ENCODE measurements around the gene DCBLD1. TPM values are rescaled to one million over a fixed set of nuclear protein-coding genes. Genes with fewer than 3 reads are reported as not detected.

DCBLD1 gene
- total and polyA plus RNA-seq, 2 of the 4 experiments (the other 2 are of a cell fraction): 21.1 to 27.8 TPM

DNA sequence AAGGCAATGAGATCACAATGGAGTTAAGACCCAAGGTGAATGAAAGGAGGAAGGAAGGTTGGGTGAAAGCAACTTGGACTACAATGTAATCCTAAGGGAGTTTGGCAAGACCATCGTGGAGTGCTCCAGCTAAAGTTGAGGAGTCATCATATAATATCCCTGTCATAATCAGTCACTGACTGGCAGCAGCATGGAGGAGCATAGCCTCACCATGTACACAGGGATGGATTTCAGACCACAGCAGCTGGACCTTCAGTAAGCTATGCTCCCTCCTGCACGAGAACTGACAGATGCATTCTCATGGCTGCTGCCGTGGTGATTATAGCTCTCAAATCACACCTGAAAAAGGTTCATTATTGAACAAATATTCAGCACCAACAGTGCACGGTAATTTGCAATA lies 76.8 kb downstream of the DCBLD1 start:
- BruUV-seq (replicated peaks): no TSS peak
- Histone ChIP-seq H3K18ac (ENCODE audit: low read depth, low read length) (no peak overlapping the region), H3K27ac (ENCODE audit: insufficient read depth, low read length) (no peak overlapping the region), H3K27me3 (ENCODE audit: control insufficient read depth, insufficient read depth, low read length) (no peaks in the 10 kb centered on the region), H3K36me3 (ENCODE audit: control insufficient read depth, insufficient read depth, low read length) (peaks cover 11% of the 10 kb centered on the region), H2AK9ac (replicated peaks; ENCODE audit: low read depth, low read length, poor library complexity) (no peak overlapping the region), H3K9me3 (ENCODE audit: control insufficient read depth, insufficient read depth, low read length) (no peaks in the 10 kb centered on the region), H3K9me1 (ENCODE audit: insufficient read depth, low read length) (peaks cover 3% of the 10 kb centered on the region; the same call in 1 of the 2 replicates), H4K5ac (ENCODE audit: low read depth, low read length) (no peak overlapping the region), H2AFZ (replicated peaks; ENCODE audit: low read length, poor library complexity) (no peak overlapping the region), H4K91ac (ENCODE audit: insufficient read depth, low read depth, low read length) (no peak overlapping the region), H3K4me3 (ENCODE audit: insufficient read depth, low read depth, low read length) (no peak overlapping the region), H2BK5ac (ENCODE audit: low read depth, low read length, poor library complexity, severe bottlenecking) (no peak overlapping the region), H3K4me2 (ENCODE audit: low read depth, low read length) (no peak overlapping the region), H4K8ac (ENCODE audit: low read depth in 2 of 2, low read length in 2 of 2) (peak overlapping the region in 1 of 2 experiments; percentile 40; a peak in 1 of 4 replicates), H3K79me1 (ENCODE audit: low read depth in 1 of 2, low read length in 2 of 2) (peaks cover 0 to 3% of the 10 kb centered on the region in 2 experiments; a peak in 1 of 4 replicates), H2BK120ac (ENCODE audit: low read depth, low read length) (no peak overlapping the region), H3K23ac (ENCODE audit: low read depth, low read length) (no peak overlapping the region), H4K20me1 (ENCODE audit: insufficient read depth, low read length) (no peaks in the 10 kb centered on the region), H3K4ac (ENCODE audit: low read depth, low read length) (no peak overlapping the region), H2BK20ac (ENCODE audit: low read depth, low read length) (no peak overlapping the region), H3K4me1 (ENCODE audit: control insufficient read depth, insufficient read depth, low read length) (peaks cover 2% of the 10 kb centered on the region; the same call in 1 of the 2 replicates), H2AK5ac (ENCODE audit: low read depth, low read length) (no peak overlapping the region), H3K14ac (replicated peaks; ENCODE audit: low read depth, low read length) (no peak overlapping the region), H3K9ac (ENCODE audit: low read depth, low read length) (no peak overlapping the region), H3K56ac (ENCODE audit: extremely low read depth, insufficient read depth, low read length) (no peak overlapping the region), H2BK15ac (ENCODE audit: low read depth, low read length) (no peak overlapping the region)
- no peak for TF ChIP-seq FOS (IDR thresholded peaks at IDR 0.05; ENCODE audit: low read depth, low read length)
- no peak for TF ChIP-seq POLR2A (IDR thresholded peaks at IDR 0.05; ENCODE audit: low read depth, low read length)
- TF ChIP-seq, protein P1, sequence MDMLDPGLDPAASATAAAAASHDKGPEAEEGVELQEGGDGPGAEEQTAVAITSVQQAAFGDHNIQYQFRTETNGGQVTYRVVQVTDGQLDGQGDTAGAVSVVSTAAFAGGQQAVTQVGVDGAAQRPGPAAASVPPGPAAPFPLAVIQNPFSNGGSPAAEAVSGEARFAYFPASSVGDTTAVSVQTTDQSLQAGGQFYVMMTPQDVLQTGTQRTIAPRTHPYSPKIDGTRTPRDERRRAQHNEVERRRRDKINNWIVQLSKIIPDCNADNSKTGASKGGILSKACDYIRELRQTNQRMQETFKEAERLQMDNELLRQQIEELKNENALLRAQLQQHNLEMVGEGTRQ (IDR thresholded peaks at IDR 0.05; ENCODE audit: low read depth, low read length): no peak
- TF ChIP-seq RAD21 (IDR thresholded peaks at IDR 0.05; ENCODE audit: low read length): no peak
- TF ChIP-seq RCOR1 (IDR thresholded peaks at IDR 0.05; ENCODE audit: insufficient replicate concordance, low read length): no peak
- TF ChIP-seq CEBPB (IDR thresholded peaks at IDR 0.05; ENCODE audit: low read depth, low read length): no peak
- no peak for TF ChIP-seq MAZ (IDR thresholded peaks at IDR 0.05; ENCODE audit: borderline replicate concordance, low read depth, low read length)
- TF ChIP-seq MAFK (IDR thresholded peaks at IDR 0.05; ENCODE audit: low read depth, low read length): no peak
- TF ChIP-seq SMC3 (IDR thresholded peaks at IDR 0.05; ENCODE audit: low read depth, low read length): no peak
- TF ChIP-seq CHD1 (IDR thresholded peaks at IDR 0.05; ENCODE audit: low read depth, low read length): no peak
- intact Hi-C loops (cut with micrococcal nuclease): loop anchor here (5.0 kb wide), 1 partner anchor 212 kb away; no protein-coding TSS in a partner anchor
- ATAC-seq (ENCODE audit: low read depth): no peak
- dilution Hi-C loops (cut with HindIII; ENCODE audit: low sequenced_read_pairs, unreplicated experiment): no loop called here
- CTCF ChIA-PET: interaction anchor here (0.9 kb wide), 1 partner anchor 26 kb away, joined by 3 read pairs; no protein-coding TSS in a partner anchor
- in situ Hi-C loops (cut with MboI; ENCODE audit: low sequenced_read_pairs): no loop called here
- WGBS, 2 experiments (ENCODE audit: extremely low coverage in 2 of 2, insufficient read length in 1 of 2): no CpG with 5 or more reads among the region's 4 CpGs
- DNase-seq: no peak
- POLR2A ChIA-PET (ENCODE audit: unreplicated experiment): no interaction called here
